GM21515 (cell line): ENCODE data around the gene CNTNAP5.

Experiments
- ATAC-seq: cut with Tn5 transposase; IDR thresholded peaks from one replicate; pipeline ENCODE4 v1.9.1; 2021; ENCODE audit not compliant: unreplicated experiment

The CNTNAP5 gene

DNA sequence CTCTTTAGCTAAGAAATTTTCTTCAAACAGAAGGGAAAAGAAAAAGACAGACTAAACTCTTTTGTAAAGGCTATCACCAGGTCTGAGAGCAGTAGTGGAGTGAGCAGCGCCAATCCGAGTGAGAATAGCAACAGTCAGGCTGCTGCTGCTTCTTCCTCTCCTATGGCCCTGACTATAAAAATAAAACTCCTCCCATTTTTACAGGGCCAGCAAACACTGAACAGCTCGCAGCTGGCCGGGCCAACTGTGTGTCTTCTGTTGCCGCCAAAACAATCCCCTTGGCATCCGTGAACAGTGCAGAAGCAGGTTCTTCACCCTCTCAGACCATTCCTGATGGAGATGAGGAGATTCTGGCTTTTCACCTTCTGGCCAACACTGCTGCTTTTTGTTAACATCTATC, 124.5 kb downstream of the CNTNAP5 start:
- no peak for ATAC-seq

- ATAC-seq, result no peak
Measured at GRCh38 chr2:124151691-124152090, 126.6 kb downstream of the CNTNAP5 start.

DNA sequence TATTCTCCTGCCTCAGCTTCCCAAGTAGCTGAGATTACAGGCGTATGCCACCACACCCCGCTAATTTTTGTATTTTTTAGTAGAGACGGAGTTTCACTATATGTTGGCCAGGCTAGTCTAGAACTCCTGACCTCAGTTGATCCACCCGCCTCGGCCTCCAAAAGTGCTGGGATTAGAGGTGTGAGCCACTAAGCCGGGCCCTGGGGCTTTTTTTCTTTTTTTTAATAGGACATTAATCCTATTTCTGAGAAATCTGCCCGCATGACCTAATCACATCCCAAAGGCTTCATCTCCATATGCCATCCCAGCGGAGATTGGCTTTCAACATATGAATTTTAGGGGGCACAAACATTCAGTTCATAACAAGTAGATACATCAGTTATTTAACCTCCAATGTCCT, 128.6 kb downstream of the CNTNAP5 start:
- ATAC-seq, result no peak

- ATAC-seq, result no peak
Measured at GRCh38 chr2:124159166-124159565, 134.1 kb downstream of the CNTNAP5 start.

GRCh38 chr2:124161542-124161941, 136.5 kb downstream of the CNTNAP5 start:
- no peak for ATAC-seq

GRCh38 chr2:124162256-124162655, 137.2 kb downstream of the CNTNAP5 start:
- no peak for ATAC-seq

DNA sequence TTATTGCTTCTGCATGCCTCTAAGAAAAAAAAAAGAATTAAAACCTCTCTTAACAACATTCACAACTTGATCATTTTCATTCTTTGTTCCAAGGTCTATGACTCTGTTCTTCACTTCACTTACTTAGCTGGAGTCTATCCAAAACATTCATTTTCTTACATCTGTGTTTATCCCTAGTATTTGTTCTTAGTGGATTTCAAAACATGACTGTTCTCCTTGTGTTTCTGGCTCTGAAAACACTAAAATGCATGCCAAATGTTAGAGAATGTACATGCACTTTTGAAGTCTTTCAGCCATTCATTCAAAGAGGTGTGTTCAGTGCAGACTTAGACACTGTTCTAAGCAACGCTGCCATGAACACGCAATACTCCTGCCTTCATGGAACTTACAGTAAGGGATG, 138.8 kb downstream of the CNTNAP5 start:
- ATAC-seq, result no peak

DNA sequence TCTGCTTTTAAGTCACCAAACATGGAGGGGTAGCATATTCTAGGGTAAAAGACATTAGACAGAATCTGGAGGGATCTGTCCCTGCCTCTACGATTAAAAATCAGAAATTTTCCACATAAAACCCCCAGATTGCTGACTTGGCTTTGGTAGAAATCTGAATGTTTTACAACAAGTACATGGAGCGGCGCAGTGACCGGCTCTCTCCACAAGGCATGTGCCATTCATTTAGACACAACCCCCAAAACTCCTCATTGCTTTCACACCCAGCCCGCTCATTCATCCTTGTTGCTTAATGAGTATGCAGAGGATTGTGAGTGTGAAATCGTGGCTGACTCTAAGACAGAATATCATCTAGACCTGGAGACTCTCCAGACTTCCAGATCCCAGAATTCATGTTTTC, 140.6 kb downstream of the CNTNAP5 start:
- ATAC-seq, result no peak

- no peak for ATAC-seq
Measured at GRCh38 chr2:124171472-124172063, 146.5 kb downstream of the CNTNAP5 start.

GRCh38 chr2:124178719-124179118, 153.6 kb downstream of the CNTNAP5 start:
- ATAC-seq, result no peak

DNA sequence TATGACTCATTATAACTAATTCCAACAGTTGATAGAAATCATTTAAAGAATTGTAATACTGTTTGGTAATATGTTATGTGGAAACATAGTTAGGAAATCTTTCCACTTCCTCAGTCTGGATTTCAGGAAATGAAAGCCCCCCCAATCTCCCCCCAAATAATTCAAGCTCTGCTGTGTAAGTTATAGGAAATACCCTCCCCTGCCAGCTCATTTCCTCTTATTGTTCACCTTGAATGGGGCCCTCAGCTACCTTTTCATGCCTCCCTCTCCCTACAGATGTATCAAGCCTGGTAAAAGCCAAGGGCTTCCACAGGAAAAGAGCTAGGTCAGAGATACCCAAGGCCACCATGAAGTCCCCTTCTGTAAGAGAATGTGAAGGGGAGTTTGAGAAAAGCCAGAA, 155.5 kb downstream of the CNTNAP5 start:
- ATAC-seq, result no peak

DNA sequence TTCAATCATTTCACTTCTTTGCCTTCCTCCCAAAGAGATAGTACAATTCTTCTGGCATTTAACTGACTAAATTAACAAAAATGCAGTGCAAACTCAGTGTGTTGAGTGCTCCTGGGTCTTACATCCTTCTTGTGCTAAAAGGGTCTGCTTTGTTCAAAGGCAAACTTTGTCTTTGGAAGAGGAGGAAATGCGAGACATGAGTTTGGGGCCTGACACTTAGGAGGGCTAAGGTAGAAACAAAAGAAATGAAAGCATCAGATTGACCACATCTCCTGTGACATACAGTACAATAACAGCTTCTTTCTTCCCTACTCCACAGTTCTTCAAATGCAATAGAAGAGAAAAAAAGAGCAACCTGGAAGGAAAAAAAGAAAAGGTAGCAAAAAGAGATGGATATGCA, 161.7 kb downstream of the CNTNAP5 start:
- no peak for ATAC-seq

DNA sequence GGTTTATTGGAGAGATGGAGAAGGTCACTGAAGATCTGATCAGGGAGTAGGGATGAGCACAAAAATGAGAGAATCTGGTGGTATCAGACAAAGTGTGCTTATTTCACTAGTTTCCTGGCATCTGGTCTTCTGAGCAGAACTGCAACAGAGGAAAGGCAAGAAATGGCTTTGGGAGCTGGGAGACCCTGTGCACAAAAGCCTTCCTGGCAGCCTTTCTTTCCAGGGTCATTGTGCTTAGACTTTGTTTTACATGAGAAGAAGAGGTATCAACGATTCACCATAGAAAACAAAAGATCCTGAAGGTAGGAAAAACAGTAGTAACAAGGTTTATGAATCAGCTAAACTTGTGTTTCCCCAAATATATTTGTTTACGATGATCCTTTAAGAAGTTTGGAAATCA, 162.9 kb downstream of the CNTNAP5 start:
- ATAC-seq, result no peak

DNA sequence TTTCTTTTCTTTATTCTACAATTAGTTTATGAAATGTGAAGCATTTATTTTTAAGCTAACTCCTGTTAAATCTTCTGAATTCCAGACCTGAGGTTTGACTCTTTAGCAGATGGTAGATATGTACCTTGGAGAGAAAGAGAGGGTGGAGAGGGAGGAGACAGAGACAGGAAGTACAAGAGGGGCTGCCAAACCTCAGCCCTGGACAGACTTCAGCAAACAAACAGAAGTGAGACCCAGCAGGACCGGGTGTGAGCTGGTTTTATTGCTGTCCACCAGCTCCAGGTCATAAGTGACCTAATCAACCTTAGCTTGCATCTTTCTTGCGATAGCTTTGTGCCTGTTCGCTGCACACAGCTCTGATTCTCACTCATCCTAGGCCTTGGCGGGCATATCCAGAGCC, 168.6 kb downstream of the CNTNAP5 start:
- no peak for ATAC-seq

- no peak for ATAC-seq
Measured at GRCh38 chr2:124201713-124202112, 176.6 kb downstream of the CNTNAP5 start.

DNA sequence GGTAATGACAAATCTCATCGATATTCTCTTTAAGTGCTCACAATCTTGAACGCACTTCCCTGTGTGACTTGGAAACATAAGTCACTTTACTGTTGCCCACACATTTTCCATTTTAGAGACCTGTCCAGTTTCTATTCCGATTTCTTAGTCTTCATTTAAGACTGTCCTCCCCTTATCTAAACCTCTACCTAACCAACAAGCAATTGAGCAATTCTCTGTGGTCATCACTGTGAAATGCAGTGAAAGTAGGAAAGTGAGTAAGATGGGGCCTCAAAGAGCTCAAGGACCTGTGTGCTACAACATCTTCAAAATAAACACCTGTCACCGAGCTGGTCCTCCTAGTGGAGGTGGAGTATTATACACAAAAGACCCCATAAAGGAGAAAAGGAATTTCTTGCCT, 184.4 kb downstream of the CNTNAP5 start:
- ATAC-seq, result no peak

DNA sequence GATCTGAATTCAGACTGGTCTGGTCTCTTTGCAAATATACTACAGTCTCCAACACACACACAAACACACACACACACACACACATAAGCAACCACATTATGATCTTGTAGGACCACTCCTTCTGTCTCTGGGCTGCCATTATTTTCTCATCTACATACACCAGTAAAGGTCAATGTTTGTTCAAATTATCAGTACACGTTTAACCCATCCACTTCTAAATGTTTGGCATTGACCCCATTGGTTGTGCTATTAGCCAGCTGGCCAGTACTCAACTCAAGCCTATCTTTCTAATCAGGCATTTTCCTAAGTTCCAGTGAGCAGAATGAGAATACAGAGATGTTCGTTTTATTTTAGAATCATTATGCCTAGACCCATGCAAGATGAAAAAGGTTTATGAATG, 186.4 kb downstream of the CNTNAP5 start:
- ATAC-seq, result no peak

DNA sequence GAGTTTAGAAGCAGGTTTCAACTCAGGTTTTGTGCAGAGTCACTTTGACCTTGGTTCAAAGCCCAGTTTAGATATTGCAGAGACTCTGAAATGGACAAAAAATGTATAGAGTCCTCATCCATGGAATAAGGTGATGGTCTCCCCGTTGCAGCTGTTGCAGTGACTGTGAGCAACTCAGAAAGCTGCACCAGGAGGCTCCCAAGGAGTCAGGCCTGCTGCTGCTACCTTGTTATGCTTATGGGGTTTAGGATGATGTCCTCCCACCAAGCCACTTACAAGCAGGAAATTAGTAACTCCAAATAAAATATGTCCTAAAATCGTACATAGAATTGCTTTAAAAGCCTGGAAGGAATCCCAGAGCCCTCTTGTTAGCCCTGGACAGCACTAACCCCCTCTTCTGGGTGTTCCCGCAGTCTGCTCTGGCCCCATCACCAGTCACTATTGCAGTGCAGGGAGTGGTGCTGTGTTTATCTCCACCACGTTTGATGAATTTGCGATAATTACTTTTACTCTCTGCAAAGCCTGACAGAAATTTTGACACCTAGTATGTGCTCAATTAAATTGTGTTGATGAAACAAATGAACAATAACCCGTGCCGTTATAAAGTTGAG, 189.0 kb downstream of the CNTNAP5 start:
- ATAC-seq, result no peak

DNA sequence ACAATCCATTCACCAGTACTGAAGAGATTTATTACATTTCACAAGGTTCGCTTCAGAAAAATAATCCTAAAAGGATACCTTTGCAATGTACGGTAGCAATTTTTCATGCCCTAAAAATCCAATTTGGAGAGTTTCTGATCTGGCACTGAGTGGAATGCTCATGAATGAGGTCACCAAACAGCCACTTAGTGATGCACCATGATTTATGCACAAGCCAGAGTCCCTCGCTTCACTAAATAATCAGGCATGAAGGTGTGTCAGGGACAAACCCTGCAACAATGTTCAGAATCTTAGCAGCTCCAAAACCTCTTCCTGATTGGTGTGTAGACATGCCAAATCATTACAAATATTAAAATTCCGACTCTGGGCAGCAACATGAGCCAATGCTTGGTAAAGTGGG, 221.1 kb downstream of the CNTNAP5 start:
- ATAC-seq, result no peak

DNA sequence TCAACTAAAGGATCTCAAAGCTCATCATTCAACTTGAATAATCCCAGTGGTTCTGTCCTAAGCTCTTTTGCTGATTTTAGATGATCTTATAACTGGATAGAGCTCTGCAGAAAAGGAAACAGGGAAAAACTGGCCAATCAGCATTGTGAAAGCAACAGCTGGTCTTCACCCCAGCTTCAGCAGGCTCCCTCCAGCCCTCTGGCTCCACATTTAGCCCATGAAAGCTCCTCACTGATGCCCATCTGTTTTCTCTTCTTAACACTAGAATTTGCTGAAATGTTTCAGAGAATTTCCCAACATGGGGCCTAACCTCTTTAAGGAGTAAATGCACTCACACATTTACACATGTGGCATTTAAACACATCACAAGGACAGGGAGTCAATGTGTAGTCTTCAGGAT, 223.3 kb downstream of the CNTNAP5 start:
- ATAC-seq, result no peak

DNA sequence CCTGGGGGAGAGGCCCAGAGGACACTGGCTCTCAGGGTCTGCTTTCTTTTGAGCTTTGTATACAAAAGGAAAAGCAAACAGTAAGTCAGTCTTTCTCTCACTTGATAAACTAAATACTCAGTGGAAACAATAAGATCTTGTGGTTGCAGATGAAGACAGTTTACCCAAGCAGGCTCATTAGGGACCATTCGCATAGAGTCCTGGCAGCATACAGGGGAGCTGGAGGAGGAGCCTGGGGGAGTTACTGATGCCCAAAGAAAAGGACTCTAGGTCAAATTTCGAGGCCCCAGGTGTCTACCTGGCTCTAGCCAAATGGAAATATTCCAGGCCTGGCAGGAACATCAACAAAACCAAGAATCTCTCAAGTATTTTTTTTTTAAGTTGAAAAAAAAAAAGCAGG, 225.3 kb downstream of the CNTNAP5 start:
- no peak for ATAC-seq

DNA sequence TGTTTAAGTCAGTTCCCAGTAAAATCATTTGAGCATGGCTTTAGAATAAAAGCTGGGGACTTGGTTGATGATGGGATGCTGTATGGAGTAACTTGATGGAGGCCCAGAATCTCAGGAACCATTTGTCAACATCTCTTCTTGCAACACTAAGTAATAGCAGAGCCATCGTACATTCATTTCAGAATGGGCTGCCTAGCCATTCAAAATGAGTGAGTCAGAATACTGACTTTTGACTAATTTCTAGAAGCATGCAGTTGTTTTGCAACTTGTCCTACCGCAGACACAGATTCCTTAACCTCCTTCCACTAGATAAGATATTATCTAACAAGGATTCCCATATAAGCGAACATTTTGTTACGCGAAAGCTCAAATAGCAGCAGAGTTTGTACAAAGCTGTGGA, 229.5 kb downstream of the CNTNAP5 start:
- ATAC-seq, result no peak

GRCh38 chr2:124257120-124257519, 232.0 kb downstream of the CNTNAP5 start:
- no peak for ATAC-seq
